Measurements from ENCODE around the gene ACADSB. TPM values are rescaled to one million over a fixed set of nuclear protein-coding genes. Genes with fewer than 3 reads are reported as not detected.
A peak's percentile ranks its signal among the peaks of the same experiment; 100 is the strongest.

Gene ACADSB
- total and polyA plus RNA-seq, 12 donors, result 6.8 to 114 (median 94.3) TPM

DNA sequence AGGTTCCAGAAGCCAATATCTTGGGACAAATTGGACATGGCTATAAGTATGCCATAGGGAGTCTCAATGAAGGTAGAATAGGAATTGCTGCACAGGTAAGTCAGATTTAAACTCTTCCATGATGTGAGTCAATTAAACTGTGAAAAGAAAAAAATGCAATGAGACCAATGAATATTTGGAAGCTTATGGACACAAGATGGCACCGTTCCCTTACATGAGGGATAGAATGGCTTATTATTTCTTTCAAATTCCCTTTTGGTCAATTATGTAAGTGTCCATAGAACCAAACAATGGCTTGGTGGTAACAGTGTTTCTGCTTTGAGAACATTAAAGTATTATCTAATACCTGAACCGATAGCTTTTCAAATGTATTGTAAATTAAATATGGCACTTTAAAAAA is 35.6 kb downstream of the ACADSB start:
- DNase-seq (no peak), ATAC-seq (no peak)
- TF ChIP-seq, protein P1, sequence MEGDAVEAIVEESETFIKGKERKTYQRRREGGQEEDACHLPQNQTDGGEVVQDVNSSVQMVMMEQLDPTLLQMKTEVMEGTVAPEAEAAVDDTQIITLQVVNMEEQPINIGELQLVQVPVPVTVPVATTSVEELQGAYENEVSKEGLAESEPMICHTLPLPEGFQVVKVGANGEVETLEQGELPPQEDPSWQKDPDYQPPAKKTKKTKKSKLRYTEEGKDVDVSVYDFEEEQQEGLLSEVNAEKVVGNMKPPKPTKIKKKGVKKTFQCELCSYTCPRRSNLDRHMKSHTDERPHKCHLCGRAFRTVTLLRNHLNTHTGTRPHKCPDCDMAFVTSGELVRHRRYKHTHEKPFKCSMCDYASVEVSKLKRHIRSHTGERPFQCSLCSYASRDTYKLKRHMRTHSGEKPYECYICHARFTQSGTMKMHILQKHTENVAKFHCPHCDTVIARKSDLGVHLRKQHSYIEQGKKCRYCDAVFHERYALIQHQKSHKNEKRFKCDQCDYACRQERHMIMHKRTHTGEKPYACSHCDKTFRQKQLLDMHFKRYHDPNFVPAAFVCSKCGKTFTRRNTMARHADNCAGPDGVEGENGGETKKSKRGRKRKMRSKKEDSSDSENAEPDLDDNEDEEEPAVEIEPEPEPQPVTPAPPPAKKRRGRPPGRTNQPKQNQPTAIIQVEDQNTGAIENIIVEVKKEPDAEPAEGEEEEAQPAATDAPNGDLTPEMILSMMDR (IDR thresholded peaks at IDR 0.05), result peak in 2 of 9 donors; percentile 3 to 10
- Histone ChIP-seq H3K27me3 (no peaks in the 10 kb centered on the region), H3K4me3 (no peak overlapping the region), H3K27ac (no peak overlapping the region), H3K36me3 (peaks cover 0 to 85% (median 10%) of the 10 kb centered on the region in 9 donors), H3K4me1 (no peaks in the 10 kb centered on the region), H3K9me3 (no peaks in the 10 kb centered on the region)
- WGBS, 2 donors, result 83 to 96% methylated on average over 2 of the region's 2 CpGs
- intact Hi-C loops (cut with DNase I), result loop anchor here in 7 of 10 donors (5.0 to 10.0 kb wide), 2 partner anchors 510 to 513 kb away; no protein-coding TSS in a partner anchor

DNA sequence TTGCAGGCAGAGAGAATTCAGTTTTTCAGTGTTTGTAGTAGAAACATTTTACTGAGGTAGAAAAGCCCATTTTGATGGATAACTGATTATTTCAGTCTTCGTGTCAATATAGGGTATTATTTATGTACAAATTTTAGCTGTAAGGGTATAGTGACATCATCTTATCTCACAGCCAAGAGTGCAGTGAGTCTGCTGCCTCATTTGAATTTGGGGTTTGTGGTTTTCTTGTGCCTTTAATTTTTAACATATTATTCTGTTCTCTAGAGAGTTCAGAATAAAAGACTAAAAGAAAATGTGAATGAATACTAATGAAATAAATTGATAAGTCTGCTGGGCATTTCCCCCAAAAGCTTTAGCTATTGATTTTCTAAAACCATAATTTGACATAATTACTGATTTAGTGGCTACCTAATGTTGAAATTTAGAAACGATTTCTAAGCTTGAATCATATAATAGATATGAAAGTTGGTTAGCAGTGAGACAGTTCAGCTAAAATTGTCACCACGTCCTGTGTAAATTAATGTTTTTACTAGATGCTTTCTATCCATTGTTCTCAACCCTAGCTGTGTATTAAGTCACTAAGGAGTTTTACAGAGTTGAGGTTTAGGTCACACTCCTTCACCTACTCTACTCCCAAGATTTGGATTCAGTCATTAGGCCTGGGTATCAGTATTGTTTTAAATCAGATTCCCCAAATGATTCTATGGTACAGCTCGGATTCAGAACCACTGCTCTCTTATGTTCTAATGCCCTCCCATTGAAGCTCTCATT is 37.3 kb downstream of the ACADSB start:
- Histone ChIP-seq H3K36me3 (peaks cover 0 to 94% (median 21%) of the 10 kb centered on the region in 9 donors), H3K27ac (no peak overlapping the region), H3K4me3 (no peak overlapping the region), H3K9me3 (no peaks in the 10 kb centered on the region), H3K4me1 (no peaks in the 10 kb centered on the region), H3K27me3 (no peaks in the 10 kb centered on the region)
- intact Hi-C loops (cut with DNase I), result loop anchor here in 2 of 10 donors (10.0 kb wide), 1 partner anchor 509 kb away; no protein-coding TSS in a partner anchor
- ATAC-seq (no peak), DNase-seq (no peak)
- TF ChIP-seq, protein P1 (IDR thresholded peaks at IDR 0.05), result no peak
- 84 to 87% methylated on average over 4 of the region's 4 CpGs for WGBS, 2 donors

DNA sequence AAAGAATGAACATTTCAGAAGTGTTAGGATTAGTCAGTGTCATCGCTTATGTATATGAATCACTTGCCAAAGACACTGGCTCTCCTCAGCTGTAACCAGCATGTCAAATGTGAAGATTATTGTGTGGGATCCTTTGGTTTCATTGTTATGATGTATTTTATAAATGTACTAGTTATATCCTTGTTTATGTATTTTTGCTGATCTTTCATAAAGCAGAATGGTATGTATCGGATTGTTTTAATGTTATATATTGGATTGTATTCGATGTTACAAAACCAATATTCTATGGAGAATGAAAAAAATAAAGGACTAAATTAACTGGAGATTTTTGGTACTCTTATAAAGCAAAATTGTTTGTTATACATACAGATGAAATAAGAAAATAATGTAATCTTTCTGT is 49.2 kb downstream of the ACADSB start:
- intact Hi-C loops (cut with DNase I), result no loop called here
- Histone ChIP-seq H3K9me3 (no peaks in the 10 kb centered on the region), H3K27ac (no peak overlapping the region), H3K4me3 (no peak overlapping the region), H3K27me3 (peaks cover 0 to 8% (median 0%) of the 10 kb centered on the region in 7 donors), H3K36me3 (peaks cover 0 to 24% (median 9%) of the 10 kb centered on the region in 9 donors), H3K4me1 (no peaks in the 10 kb centered on the region)
- ATAC-seq (no peak), DNase-seq (no peak)
- 95 to 99% methylated on average over 3 of the region's 3 CpGs for WGBS, 2 donors
- TF ChIP-seq, protein P1 (IDR thresholded peaks at IDR 0.05), result no peak

DNA sequence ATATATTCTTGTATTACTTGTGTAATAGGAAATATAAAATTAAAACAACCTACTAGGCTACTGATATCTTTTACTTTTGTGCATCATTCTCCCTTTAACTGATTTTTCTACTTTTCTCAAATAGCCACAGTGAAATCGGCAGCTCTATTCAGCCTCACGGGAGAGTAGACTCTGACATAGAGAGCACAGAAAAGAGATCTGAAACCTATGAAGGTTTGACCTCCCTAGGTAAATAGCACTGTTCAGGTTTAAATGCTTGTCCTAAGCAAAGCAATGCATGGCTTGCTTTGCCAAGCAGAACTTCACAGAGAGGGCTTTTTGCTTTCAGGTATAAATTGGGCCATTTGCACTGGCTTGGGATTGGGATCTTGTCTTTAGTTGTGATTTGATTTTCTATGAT is 53.1 kb downstream of the ACADSB start:
- Histone ChIP-seq H3K36me3 (no peaks in the 10 kb centered on the region), H3K4me1 (no peaks in the 10 kb centered on the region), H3K27me3 (peaks cover 0 to 29% (median 12%) of the 10 kb centered on the region in 7 donors), H3K4me3 (no peak overlapping the region), H3K27ac (no peak overlapping the region), H3K9me3 (no peaks in the 10 kb centered on the region)
- WGBS, 2 donors, result 90 to 99% methylated on average over 2 of the region's 2 CpGs
- DNase-seq (no peak), ATAC-seq (no peak)
- intact Hi-C loops (cut with DNase I), result no loop called here
- TF ChIP-seq, protein P1 (IDR thresholded peaks at IDR 0.05), result no peak

All from heart right ventricle (tissue), 16 donors.